HG03571 (cell line): Measurements from ENCODE around the gene ENOX2.

Experiments
- ATAC-seq: cut with Tn5 transposase; IDR thresholded peaks from one replicate; pipeline ENCODE4 v1.9.1; 2021; ENCODE audit not compliant: unreplicated experiment

ENOX2 gene

GRCh38 chrX:130884627-130885026 lies 18.4 kb downstream of the ENOX2 start:
- ATAC-seq: no peak

GRCh38 chrX:130879869-130880268 lies 23.1 kb downstream of the ENOX2 start:
- ATAC-seq: no peak

GRCh38 chrX:130878350-130879341 lies 24.4 kb downstream of the ENOX2 start:
- no peak for ATAC-seq

GRCh38 chrX:130877892-130878341 lies 25.1 kb downstream of the ENOX2 start:
- no peak for ATAC-seq

GRCh38 chrX:130876226-130876625 lies 26.8 kb downstream of the ENOX2 start:
- no peak for ATAC-seq

- no peak for ATAC-seq
These were observed 28.3 kb downstream of the ENOX2 start for GRCh38 chrX:130874751-130875150.

GRCh38 chrX:130869239-130869638 lies 33.8 kb downstream of the ENOX2 start:
- no peak for ATAC-seq

GRCh38 chrX:130861462-130861861 lies 41.5 kb downstream of the ENOX2 start:
- ATAC-seq: no peak

GRCh38 chrX:130857207-130857606 lies 45.8 kb downstream of the ENOX2 start:
- ATAC-seq: peak; percentile 86

GRCh38 chrX:130851569-130851968 lies 51.4 kb downstream of the ENOX2 start:
- no peak for ATAC-seq

GRCh38 chrX:130848763-130849162 lies 54.2 kb downstream of the ENOX2 start:
- peak; percentile 73 for ATAC-seq

GRCh38 chrX:130846746-130847145 lies 56.3 kb downstream of the ENOX2 start:
- no peak for ATAC-seq

GRCh38 chrX:130841776-130842175 lies 61.2 kb downstream of the ENOX2 start:
- ATAC-seq: no peak

- no peak for ATAC-seq
These were observed 62.7 kb downstream of the ENOX2 start for GRCh38 chrX:130840345-130840744.

- no peak for ATAC-seq
These were observed 66.6 kb downstream of the ENOX2 start for GRCh38 chrX:130836447-130836846.

GRCh38 chrX:130834830-130835229 lies 68.2 kb downstream of the ENOX2 start:
- no peak for ATAC-seq

GRCh38 chrX:130834149-130834548 lies 68.9 kb downstream of the ENOX2 start:
- no peak for ATAC-seq

GRCh38 chrX:130831347-130831722 lies 71.7 kb downstream of the ENOX2 start:
- ATAC-seq: no peak

GRCh38 chrX:130830599-130831346 lies 72.2 kb downstream of the ENOX2 start:
- no peak for ATAC-seq

- no peak for ATAC-seq
These were observed 73.2 kb downstream of the ENOX2 start for GRCh38 chrX:130829526-130830515.

GRCh38 chrX:130828641-130829040 lies 74.4 kb downstream of the ENOX2 start:
- no peak for ATAC-seq
